Keratinocyte (primary cell): Measurements from ENCODE around the gene ATAD1. TPM values are rescaled to one million over a fixed set of nuclear protein-coding genes. Genes with fewer than 3 reads are reported as not detected.

Experiments used
- DNase-seq: peaks from one replicate; pipeline ENCODE4 v3.0.0-alpha.2; 2011; ENCODE audit warnings: low read depth, missing footprints, low spot score
- FAIRE-seq: peaks from 2 replicates; lab custom pipeline; 2011; peaks lifted over from hg19 to GRCh38; lab: Jason Lieb, UNC
- H2AFZ ChIP-seq: 2 replicates; pipeline ENCODE4 v1.6.0; 2012; ENCODE audit warnings: low read length, control low read depth, inconsistent platforms; ENCODE audit not compliant: control insufficient read depth
- H3K27ac ChIP-seq: 2 replicates; pipeline ENCODE4 v1.5.1; 2011; ENCODE audit warnings: low read length; ENCODE audit not compliant: control insufficient read depth, insufficient read depth
- H3K27me3 ChIP-seq: 3 replicates; pipeline ENCODE4 v1.6.0; 2011; ENCODE audit warnings: low read length; ENCODE audit not compliant: control insufficient read depth, insufficient read depth; ENCODE audit errors: extremely low read depth
- H3K36me3 ChIP-seq, 2 experiments: 2 replicates in 1 of 2; 3 replicates in 1 of 2; pipeline ENCODE4 v1.5.1; 2011; ENCODE audit warnings: low read length in 2 of 2, mild to moderate bottlenecking in 1 of 2; ENCODE audit not compliant: control insufficient read depth in 2 of 2, insufficient read depth in 2 of 2; ENCODE audit errors: extremely low read depth in 1 of 2
- H3K4me1 ChIP-seq: 3 replicates; pipeline ENCODE4 v1.5.1; 2011; ENCODE audit warnings: low read length; ENCODE audit not compliant: control insufficient read depth, insufficient read depth; ENCODE audit errors: extremely low read depth
- H3K4me2 ChIP-seq: 3 replicates; pipeline ENCODE4 v1.6.0; 2011; ENCODE audit warnings: low read depth, low read length; ENCODE audit not compliant: control insufficient read depth, insufficient read depth; ENCODE audit errors: extremely low read depth
- H3K4me3 ChIP-seq, 3 experiments: fragments of 200-600 bp in 1 of 3; sonication (generic) in 1 of 3; 2 replicates in 2 of 3; 3 replicates in 1 of 3; pipeline ENCODE4 v1.5.1; 2011 to 2016; ENCODE audit warnings: low read length in 3 of 3, mild to moderate bottlenecking in 3 of 3, control low read depth in 2 of 3, inconsistent platforms in 1 of 3, low read depth in 1 of 3, mixed read lengths in 1 of 3, mixed run types in 1 of 3, moderate library complexity in 1 of 3; ENCODE audit not compliant: control insufficient read depth in 2 of 3, insufficient read depth in 2 of 3; ENCODE audit errors: extremely low read depth in 1 of 3
- H3K79me2 ChIP-seq: 2 replicates; pipeline ENCODE4 v1.6.0; 2012; ENCODE audit warnings: low read length; ENCODE audit not compliant: control insufficient read depth, insufficient read depth
- H3K9ac ChIP-seq: 3 replicates; pipeline ENCODE4 v1.6.0; 2011; ENCODE audit warnings: low read length; ENCODE audit not compliant: control insufficient read depth, insufficient read depth; ENCODE audit errors: extremely low read depth
- H3K9me1 ChIP-seq: 3 replicates; pipeline ENCODE4 v1.6.0; 2011; ENCODE audit warnings: low read length; ENCODE audit not compliant: control insufficient read depth, insufficient read depth; ENCODE audit errors: extremely low read depth
- H3K9me3 ChIP-seq: 2 replicates; pipeline ENCODE4 v1.5.1; 2012; ENCODE audit warnings: low read depth, low read length; ENCODE audit not compliant: control insufficient read depth
- H4K20me1 ChIP-seq: 3 replicates; pipeline ENCODE4 v1.6.0; 2011; ENCODE audit warnings: low read length; ENCODE audit not compliant: control insufficient read depth, insufficient read depth; ENCODE audit errors: extremely low read depth
- CTCF ChIP-seq, 3 experiments: IDR thresholded peaks in 1 of 3; conservative IDR thresholded peaks in 1 of 3; optimal IDR thresholded peaks in 1 of 3; 2 replicates in 2 of 3; 3 replicates in 1 of 3; pipeline versions ENCODE3 to v1.5.1; 2011; ENCODE audit warnings: low read length in 3 of 3, mild to moderate bottlenecking in 3 of 3, moderate library complexity in 2 of 3, control low read depth in 1 of 3, inconsistent platforms in 1 of 3; ENCODE audit not compliant: insufficient read depth in 2 of 3; ENCODE audit errors: extremely low read depth in 1 of 3
- EZH2 ChIP-seq: IDR thresholded peaks from one replicate; pipeline ENCODE4 v1.6.1; 2012; ENCODE audit warnings: inconsistent platforms, mild to moderate bottlenecking, low read length, moderate library complexity
- dilution Hi-C: fragments of 300-500 bp; cut with MboI; formaldehyde crosslinking; loops from one replicate; pipeline ENCODE4 v1.7.0; 2020; ENCODE audit warnings: low sequenced_read_pairs; ENCODE audit not compliant: extremely low pct_ligation_motif_present
- polyA plus RNA-seq, 5 experiments: library from polyadenylated mRNA; depleted of rRNA in 3 of 5; stranded (reverse) in 3 of 5; stranded (forward) in 1 of 5; unstranded in 1 of 5; fragments of >200 nt; gene quantifications; 1 replicate in 1 of 5; 2 replicates in 3 of 5; 3 replicates in 1 of 5; pipeline versions ENCODE4 v1.2.1 to v1.2.3, GENCODE V29; 2011 to 2012; ENCODE audit warnings: missing spikeins in 2 of 5, low read depth in 1 of 5, low replicate concordance in 1 of 5

The ATAD1 gene
- polyA plus RNA-seq, 1 donor (not counting 4 experiments of a cell fraction or from before 2014, with no cell fraction given): 51.0 TPM

- Histone ChIP-seq H3K4me2 (peak overlapping the region; percentile 7), H3K36me3 (no peaks in the 10 kb centered on the region), H3K27me3 (no peaks in the 10 kb centered on the region), H4K20me1 (no peaks in the 10 kb centered on the region), H3K79me2 (no peaks in the 10 kb centered on the region), H3K9me3 (no peaks in the 10 kb centered on the region), H3K4me3 (no peak overlapping the region), H3K9ac (no peak overlapping the region), H3K27ac (peak overlapping the region; percentile 64), H3K4me1 (peaks cover 34% of the 10 kb centered on the region), H2AFZ (no peak overlapping the region), H3K9me1 (no peaks in the 10 kb centered on the region)
- FAIRE-seq (peak; percentile 51), DNase-seq (peak; percentile 76)
- TF ChIP-seq EZH2: no peak
- dilution Hi-C loops: no loop called here
Measured at GRCh38 chr10:87842776-87843497, 24.9 kb upstream of the ATAD1 start.

- peak overlapping the region; percentile 64 for H3K27ac ChIP-seq
- TF ChIP-seq EZH2 (no peak), CTCF (optimal IDR thresholded peaks at IDR 0.05 in 1 of 3, IDR thresholded peaks at IDR 0.05 in 1 of 3, conservative IDR thresholded peaks at IDR 0.05 in 1 of 3; ENCODE audit: extremely low read depth in 1 of 3, insufficient read depth in 2 of 3, low read length in 3 of 3) (no peak)
- H3K9me3 ChIP-seq: no peaks in the 10 kb centered on the region
- H3K79me2 ChIP-seq: no peaks in the 10 kb centered on the region
- no peak overlapping the region for H2AFZ ChIP-seq
- FAIRE-seq (peak; percentile 91), DNase-seq (peak; percentile 92)
- H3K4me2 ChIP-seq: no peak overlapping the region
- H3K4me1 ChIP-seq: peaks cover 34% of the 10 kb centered on the region
- H3K9me1 ChIP-seq: no peaks in the 10 kb centered on the region
- no peaks in the 10 kb centered on the region for H3K36me3 ChIP-seq
- H3K9ac ChIP-seq: no peak overlapping the region
- no peaks in the 10 kb centered on the region for H4K20me1 ChIP-seq
- no peak overlapping the region for H3K4me3 ChIP-seq
- dilution Hi-C loops: no loop called here
- H3K27me3 ChIP-seq: no peaks in the 10 kb centered on the region
Measured at GRCh38 chr10:87842220-87842641, 24.2 kb upstream of the ATAD1 start.
